Measurements from ENCODE around the gene BCL11A.

BCL11A gene

GRCh38 chr2:60446413-60447267 is 106.8 kb downstream of the BCL11A start:
- peak; percentile 46 for DNase-seq (ENCODE audit: low read depth)
- no peak overlapping the region for H3K4me3 ChIP-seq (ENCODE audit: low read length)
- TF ChIP-seq CTCF (IDR thresholded peaks at IDR 0.05; ENCODE audit: insufficient read depth, low read depth, low read length, missing control alignments), result no peak

GRCh38 chr2:60445684-60446179 is 107.7 kb downstream of the BCL11A start:
- no peak overlapping the region for H3K4me3 ChIP-seq (ENCODE audit: low read length)
- TF ChIP-seq CTCF (IDR thresholded peaks at IDR 0.05; ENCODE audit: insufficient read depth, low read depth, low read length, missing control alignments), result no peak
- DNase-seq (ENCODE audit: low read depth), result no peak

- DNase-seq (ENCODE audit: low read depth), result peak; percentile 43
- no peak for TF ChIP-seq CTCF (IDR thresholded peaks at IDR 0.05; ENCODE audit: insufficient read depth, low read depth, low read length, missing control alignments)
- H3K4me3 ChIP-seq (ENCODE audit: low read length), result no peak overlapping the region
These were observed 110.8 kb downstream of the BCL11A start for GRCh38 chr2:60442608-60443007.

- no peak overlapping the region for H3K4me3 ChIP-seq (ENCODE audit: low read length)
- peak; percentile 90 for DNase-seq (ENCODE audit: low read depth)
- no peak for TF ChIP-seq CTCF (IDR thresholded peaks at IDR 0.05; ENCODE audit: insufficient read depth, low read depth, low read length, missing control alignments)
These were observed 111.7 kb downstream of the BCL11A start for GRCh38 chr2:60441800-60442199.

GRCh38 chr2:60440767-60441163 is 112.7 kb downstream of the BCL11A start:
- H3K4me3 ChIP-seq (ENCODE audit: low read length), result no peak overlapping the region
- DNase-seq (ENCODE audit: low read depth), result peak; percentile 62
- TF ChIP-seq CTCF (IDR thresholded peaks at IDR 0.05; ENCODE audit: insufficient read depth, low read depth, low read length, missing control alignments), result no peak

- no peak overlapping the region for H3K4me3 ChIP-seq (ENCODE audit: low read length)
- no peak for DNase-seq (ENCODE audit: low read depth)
These were observed 113.2 kb downstream of the BCL11A start for GRCh38 chr2:60440079-60440766.

More at GRCh38 chr2:60440079-60440766, 113.2 kb downstream of the BCL11A start:
- no peak for TF ChIP-seq CTCF (IDR thresholded peaks at IDR 0.05; ENCODE audit: insufficient read depth, low read depth, low read length, missing control alignments)

Measured in epithelial cell of esophagus (primary cell).